HG03432 (cell line): ENCODE measurements around the gene MTRF1.
A peak's percentile ranks its signal among the peaks of the same experiment; 100 is the strongest.

Source experiments
- ATAC-seq: cut with Tn5 transposase; IDR thresholded peaks from one replicate; pipeline ENCODE4 v1.9.1; 2021; ENCODE audit warnings: mild to moderate bottlenecking, moderate library complexity; ENCODE audit not compliant: unreplicated experiment

The MTRF1 gene, protein sequence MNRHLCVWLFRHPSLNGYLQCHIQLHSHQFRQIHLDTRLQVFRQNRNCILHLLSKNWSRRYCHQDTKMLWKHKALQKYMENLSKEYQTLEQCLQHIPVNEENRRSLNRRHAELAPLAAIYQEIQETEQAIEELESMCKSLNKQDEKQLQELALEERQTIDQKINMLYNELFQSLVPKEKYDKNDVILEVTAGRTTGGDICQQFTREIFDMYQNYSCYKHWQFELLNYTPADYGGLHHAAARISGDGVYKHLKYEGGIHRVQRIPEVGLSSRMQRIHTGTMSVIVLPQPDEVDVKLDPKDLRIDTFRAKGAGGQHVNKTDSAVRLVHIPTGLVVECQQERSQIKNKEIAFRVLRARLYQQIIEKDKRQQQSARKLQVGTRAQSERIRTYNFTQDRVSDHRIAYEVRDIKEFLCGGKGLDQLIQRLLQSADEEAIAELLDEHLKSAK

DNA sequence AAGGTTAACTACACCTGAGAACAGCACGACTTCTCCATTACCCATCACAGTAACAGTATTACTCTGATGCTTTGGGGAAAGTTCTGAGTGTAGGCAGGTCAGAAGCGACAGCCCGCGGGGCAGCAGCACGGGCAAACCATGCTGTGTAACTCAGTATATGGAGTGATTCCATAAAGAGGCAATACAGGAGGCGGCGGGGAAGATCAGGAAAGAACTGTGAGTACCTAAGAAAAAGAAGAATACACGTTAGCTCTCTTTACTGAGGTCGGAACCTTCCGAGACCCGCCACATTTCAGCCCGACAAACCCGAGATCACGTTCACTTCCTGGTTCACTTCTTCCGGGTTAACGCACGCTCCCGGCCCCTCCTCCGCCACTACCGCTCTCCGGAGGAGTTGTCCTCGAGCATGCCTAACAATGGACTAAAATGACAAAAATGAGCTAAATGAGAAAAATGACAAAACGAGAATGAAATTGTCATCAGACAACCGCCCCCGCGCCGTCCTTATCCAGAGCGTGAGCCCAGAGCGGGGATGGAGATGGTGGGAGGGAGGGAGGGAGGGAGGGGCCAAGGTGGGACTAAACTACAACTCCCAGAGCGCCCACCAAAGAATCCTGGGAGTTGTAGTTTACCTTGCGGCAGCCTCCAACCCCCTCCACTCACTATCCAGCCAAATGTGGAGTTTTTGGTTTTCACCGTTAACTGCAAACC, at the start of gene MTRF1:
MTRF1 (minus strand) TSS at position 316 of the 711 bp plus-strand sequence. CDS start 2,669 bp downstream, outside the sequence.
- ATAC-seq = peak; percentile 97

DNA sequence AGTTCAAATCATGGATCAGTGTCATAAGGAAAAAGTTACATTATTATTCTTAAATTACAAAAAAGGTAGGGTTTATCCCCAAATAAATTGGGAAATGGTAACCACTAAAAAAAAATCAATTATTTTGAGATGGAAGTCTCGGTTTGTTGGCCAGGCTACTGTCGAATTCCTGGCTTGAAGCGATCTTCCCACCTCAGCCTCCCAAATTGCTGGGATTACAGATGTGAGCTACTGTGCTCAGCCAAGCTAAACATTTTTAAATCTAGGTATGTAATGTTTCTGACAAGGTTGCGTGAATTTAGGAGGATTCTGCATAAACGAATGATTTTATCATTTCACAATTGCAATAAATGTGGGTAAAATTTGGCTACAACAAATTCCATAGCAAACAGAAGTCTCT, 49.7 kb upstream of the MTRF1 start:
- ATAC-seq = no peak

DNA sequence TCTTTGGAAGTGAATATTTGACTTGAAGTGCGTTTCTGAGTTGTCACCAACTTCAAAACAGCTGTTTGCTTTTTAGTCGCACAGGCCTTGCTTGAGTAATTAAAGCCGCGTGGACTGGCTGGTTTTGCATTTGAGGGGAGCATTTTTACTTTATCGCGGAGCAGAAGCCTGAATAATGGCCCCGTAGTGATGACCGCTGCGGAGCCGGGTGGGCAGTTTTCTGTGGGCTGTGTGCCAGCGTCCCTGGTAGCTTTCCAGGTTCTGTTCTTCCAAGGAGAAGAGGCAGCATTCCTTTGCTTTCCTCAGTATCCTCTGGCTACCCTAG, 48.8 kb upstream of the MTRF1 start:
- ATAC-seq = no peak

DNA sequence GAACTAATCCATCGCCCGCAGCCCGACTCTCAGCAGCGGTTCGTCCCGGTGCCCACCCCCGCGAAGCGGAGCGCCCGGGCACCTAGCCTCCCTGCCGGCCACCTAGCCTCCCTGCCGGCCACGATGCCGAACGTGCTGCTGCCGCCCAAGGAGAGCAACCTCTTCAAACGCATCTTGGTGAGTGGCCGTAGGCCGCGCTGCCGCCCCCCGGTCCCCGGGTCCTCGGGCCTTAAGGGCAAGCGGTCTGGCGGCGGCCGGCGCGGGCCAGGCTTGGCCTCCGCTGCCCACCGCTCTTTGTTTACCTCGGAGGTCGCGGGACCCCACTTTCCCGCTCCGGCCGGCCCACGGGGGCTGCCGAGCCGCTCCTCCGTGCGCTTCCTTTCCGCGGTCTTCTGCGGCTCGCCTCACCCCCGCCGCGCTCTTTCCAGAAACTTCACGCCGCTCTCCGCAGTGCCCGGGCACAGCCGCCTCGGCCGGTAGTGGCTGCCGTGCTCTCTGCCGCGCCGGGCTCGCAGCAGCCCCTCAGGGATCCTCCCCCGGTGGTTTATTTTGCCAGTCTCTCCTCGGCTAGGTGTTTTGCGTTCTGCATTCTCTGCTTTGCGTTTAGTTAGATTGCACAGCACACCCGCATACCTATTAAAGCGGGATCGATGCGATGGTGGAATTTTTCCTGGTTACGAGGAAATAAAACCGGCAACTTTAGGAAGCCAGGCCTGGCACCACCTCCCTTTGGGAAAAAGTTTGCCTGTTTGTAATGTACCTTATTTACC, 48.2 kb upstream of the MTRF1 start:
- ATAC-seq = peak; percentile 59

DNA sequence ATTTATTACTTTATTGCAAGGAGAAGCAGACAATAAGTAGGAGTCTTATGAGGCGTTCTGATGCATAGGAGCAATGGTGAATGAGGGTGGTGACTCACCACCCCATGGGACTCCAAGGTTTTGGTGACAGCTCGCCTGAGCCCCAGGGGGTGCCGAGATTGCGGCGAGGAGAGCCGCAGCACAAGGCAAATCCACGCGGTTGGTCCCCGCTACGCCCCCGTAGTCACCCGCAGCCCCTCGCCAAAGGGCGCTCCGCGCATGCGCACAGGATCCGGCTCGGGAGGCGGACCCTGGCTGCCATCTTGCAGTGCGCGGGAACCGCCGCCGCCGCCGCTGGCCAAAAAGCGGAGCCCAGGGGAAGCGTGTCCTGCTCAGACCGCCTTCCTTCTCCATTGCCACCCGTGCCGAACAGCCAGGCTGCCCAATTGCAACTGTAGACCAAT, 47.6 kb upstream of the MTRF1 start, which contains the start of gene NAA16:
NAA16 (plus strand) TSS at position 305 of the 443 bp plus-strand sequence. CDS start 262 bp downstream, outside the sequence.
- peak; percentile 84 for ATAC-seq

DNA sequence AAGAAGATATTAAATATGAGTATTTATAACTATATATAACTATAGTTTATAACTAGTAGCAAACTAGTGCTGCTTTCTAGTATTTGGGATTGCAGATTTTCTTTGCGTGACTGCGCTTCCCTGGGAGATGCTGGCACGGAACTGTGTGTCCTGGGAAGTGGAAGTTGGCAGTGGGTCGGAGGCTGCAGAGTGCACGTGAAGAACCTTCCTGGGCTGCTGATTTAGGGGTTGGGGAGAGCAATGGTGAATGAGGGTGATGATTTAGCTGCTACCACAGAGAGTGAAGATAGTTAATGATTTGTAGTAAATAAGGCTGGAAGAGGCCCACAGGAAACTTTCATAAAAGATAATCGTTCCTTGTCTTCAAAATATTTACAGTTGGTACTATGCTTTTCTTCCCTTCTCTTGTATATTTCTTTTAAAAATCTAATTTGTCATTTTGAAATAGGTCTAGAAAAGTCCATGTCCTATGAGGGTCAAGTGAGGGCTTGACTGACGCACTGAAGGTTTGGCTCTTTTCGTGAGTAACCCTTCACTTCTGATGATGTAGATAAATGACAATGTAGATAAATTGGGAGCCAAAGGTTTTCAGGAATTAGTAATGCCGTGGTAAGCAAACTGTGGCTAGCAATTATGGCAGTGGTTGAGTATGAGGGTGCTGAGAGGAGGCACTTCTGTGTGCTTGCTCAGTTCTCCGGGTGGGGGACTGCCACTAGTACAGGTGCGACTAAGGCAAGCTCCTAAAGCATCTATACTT, 44.7 kb upstream of the MTRF1 start:
- no peak for ATAC-seq

DNA sequence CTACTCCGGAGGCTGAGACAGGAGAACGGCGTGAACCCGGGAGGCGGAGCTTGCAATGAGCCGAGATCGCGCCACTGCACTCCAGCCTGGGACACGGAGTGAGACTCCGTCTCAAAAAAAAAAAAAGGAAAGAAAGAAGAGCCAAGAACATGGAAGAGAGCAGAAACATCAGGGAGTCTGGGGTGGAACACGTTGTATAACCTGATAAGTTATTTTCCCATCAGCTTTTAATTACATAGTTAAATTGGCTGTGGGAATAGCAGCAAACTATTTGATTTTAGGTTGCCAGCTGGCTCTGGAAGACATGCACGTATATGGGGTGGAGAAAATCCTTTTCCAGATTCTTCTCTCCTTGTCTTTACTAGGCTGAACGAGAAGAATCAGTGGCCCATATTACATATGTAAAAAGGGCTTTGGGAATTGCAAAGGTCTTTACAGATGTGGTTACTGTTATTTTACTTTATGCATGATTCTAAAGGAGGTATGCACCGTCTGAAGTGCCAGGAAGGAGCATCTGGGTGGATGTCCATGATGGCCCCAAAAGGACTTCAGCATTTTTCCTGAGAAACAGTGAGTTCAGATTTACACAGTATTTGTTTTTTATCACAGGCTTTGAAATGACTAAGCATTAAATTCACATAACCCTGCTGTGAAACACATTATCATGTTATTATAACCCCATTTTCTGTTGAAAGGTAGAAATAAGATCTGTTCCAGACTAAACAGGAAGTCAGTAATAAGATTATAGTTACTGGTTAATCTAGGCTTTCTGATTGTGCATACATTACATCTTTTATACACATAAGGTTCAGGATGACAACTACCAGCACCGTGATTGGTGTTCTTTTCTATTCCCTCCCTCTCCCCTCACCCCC, 43.1 kb upstream of the MTRF1 start:
- ATAC-seq = no peak

DNA sequence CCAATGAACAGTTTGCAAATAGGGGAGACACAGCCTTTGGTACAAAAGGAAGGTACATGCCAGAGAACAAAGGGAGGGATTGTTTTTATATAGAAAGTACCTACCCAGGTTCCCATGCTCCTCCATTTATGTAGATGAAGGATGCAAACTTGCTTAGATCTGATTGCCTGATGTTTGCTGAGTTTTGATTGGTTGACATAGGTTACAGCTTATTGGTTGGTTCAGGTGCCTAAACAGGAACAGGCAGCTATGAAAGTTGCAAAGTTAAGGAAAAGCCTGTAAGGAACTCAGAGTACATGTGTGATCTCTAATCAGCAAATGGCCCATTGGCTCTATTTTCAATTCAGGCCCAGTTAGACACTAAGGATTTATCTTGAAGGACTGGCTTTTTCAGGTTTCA, 41.2 kb upstream of the MTRF1 start:
- ATAC-seq = no peak

DNA sequence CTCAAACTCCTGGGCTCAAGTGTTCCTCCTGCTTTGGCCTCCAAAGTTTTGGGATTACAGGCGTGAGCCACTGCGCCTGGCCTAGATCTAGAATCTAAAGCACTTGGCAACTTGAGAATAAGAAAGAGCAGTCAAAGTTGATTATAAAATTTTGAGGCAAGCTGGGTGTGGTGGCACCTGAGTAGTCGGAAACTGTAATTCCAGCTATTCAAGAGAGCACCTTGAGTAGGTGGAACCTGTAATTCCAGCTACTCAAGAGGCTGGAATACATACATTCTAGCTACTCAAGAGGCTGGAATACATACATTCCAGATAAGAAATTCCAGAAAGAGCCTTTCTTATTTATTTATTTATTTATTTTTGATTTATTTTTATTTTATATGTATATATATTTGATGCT, 39.4 kb upstream of the MTRF1 start:
- ATAC-seq = no peak

DNA sequence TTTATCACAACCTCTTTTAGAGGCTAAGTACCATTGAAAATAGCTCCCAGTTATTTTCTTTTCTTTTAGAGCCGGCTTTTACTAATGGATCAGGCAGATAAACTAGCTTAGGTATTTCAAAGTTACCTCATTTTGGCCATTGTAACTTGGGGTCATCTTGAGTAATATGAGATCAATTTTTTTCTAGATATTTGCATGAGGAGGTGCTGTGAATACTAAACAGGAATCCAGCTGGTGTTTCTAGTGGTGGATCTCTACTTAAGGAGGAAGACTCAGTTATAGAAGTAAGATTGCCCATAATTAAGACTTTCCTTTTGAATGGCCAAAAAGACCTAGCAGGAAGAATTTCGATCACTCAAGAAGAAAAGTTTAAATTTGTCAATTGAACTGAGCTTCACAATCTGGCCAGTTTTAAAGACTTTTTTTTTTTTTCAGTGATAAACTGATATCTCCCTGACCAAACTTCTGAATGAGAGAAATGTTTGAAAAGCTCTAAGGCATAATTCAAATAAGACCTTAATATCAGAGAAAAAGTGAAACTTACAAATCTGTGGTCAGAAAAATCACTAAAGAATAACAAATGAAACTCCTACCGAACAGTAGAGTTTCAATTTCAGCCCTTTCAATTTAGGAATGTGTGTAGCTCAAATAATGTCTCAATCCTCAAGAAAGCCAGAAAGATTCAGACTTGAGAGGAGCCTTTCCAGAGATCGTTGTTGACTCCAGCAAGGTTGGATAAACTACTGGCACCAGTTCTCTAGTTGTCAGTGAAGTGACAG, 36.1 kb upstream of the MTRF1 start:
- no peak for ATAC-seq

DNA sequence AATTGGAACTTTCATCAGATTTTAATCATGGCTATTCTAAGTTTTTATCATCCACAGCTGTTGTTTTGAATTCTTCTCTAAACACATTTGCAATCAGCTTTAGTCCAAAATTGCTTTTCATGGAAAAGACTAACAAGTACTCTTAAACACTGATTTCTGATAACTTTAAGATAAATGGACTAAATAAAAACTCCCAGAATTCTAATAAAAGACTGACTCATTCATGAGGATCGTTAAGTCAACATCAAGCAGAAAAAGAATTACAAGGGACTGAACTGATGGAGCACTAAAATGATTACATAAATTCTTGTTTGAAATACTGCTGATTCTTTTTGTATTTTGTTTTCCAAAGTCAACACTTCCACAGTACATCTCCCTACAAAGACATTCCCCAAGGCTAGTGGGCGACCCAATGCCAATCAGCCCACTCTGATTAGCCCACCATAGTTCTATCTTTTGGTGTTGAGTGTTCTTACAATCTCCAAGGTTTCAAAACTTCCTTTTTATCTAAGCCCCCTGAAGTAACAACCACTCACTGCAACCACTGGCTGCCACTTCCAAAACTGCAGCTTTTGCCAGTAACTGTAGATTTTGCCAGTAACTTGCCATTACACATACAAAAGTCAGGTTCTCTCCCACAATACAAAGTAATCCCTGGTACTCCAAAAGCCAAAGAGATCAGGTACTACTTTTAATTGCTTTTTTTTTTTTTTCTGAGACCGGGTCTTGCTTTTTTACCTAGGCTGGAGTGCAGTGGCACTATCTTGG, 33.7 kb upstream of the MTRF1 start:
- ATAC-seq = no peak

DNA sequence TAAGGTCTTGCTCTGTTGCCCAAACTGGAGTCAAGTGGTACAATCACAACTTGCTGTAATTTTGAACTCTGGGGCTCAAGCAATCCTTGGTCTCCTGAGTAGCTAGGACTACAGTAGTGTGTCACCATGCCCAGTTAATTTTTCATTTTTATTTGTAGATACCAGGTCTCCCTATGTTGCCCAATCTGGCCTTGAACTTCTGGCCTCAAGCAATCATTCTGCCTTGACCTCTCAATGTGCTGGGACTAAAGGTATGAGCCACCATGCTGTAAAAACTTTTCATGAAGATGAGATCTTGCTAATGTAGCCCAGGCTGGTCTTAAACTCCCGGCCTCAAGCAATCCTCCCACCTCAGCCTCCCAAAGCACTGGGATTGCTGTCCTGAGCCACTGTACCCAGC, 32.6 kb upstream of the MTRF1 start:
- no peak for ATAC-seq

DNA sequence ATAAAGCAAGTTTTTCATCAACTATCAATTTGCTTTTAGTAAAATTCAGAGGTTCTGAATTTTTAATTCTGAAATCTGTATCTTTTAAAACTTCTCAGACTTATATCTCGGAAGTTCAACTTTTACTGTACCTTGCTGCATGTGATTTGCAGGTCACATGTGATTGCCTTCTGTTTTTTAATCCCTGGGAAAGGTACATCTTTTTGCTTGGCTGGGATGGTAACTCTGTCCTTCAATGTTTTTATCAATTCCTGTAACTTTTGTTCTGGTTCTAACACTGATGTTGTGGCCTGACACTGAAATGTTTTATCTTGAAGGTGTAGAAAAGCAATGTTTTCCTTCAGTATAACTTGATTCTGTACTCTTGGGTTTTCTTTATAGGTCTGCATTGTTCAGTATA, 31.5 kb upstream of the MTRF1 start:
- ATAC-seq = no peak

DNA sequence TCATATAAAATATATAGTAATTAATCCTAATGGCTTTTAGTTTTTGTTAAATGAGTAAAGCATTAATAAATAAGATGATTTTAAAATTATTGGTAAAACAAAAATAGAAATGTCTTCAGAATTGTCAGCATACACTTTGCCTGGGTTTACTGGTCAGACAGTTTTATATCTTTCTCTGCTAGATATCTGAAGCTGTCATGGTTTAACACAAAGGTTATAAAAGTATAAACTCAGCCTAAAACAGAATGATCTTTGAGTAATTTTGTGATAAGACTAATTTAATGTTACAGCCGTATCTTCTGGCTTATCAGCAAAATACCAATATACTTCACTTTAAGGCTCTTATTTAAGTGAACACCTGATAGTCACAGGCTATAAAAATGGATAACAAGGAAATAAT, 29.9 kb upstream of the MTRF1 start:
- no peak for ATAC-seq

DNA sequence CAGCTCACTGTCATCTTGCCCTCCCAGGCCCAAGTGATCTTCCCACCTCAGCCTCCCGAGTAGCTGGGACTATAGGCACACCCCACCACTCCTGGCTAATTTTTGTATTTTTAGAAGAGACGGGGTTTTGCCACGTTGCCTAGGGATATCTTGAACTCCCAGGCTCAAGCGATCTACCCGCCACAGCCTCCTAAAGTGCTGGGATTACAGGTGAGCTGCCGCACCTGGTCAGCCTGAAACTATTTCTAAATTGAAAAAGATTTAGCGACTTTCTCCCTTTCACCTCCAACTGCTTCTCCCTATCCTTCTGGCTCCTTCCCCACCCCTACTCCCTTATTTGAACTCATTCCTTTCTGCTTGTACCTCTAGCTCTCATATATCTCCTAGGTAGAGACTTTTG, 27.9 kb upstream of the MTRF1 start:
- no peak for ATAC-seq

DNA sequence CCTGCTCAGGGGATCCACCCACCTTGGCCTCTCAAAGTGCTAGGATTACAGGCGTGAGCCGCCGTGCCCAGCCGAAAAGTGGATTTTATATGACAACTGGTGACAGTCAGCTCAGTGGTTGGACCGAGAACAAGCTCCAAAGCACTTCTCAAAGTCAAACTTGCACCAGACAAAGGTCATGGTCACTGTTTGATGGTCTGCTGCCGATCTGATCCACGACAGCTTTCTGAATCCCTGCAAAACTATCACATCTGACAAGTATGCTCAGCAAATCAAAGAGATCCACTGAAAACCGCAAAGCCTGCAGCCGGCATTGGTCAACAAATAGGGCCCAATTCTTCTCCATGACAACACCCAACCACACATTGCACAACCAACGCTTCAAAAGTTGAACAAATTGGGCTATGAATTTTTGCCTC, 26.1 kb upstream of the MTRF1 start:
- ATAC-seq = no peak

DNA sequence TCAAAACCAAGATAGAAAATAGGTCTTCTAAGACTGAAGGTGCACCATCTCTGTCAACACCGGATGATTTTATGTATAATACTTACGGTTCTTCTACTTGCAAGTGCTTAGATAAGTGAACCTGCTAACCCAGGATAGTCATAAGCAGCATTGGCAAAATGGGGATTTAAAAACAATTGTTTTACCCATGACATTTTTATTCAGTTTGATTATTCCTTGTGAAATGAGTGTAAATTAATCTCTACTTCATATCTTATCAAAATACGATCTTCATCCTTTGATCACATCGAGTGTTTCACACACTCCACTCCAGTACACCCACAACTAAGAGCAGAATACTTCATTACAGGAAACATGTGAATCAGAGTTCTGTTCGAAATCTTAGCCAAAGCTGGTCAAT, 23.0 kb upstream of the MTRF1 start:
- no peak for ATAC-seq
